Skeletal muscle satellite cell (primary cell): ENCODE measurements around the gene ATP1A2.

Experiments used
- H3K27me3 ChIP-seq: 2 replicates; pipeline ENCODE4 v1.7.0; 2013; ENCODE audit warnings: low read length; ENCODE audit not compliant: control insufficient read depth, insufficient read depth
- H3K36me3 ChIP-seq: 2 replicates; pipeline ENCODE4 v1.7.0; 2013; ENCODE audit warnings: mild to moderate bottlenecking, control low read depth, low read length; ENCODE audit not compliant: insufficient read depth
- H3K4me1 ChIP-seq: 2 replicates; pipeline ENCODE4 v1.7.0; 2013; ENCODE audit warnings: low read length; ENCODE audit not compliant: control insufficient read depth, insufficient read depth
- H3K4me2 ChIP-seq: 2 replicates; pipeline ENCODE4 v1.7.0; 2013; ENCODE audit warnings: mild to moderate bottlenecking, low read length
- H3K4me3 ChIP-seq: 2 replicates; pipeline ENCODE4 v1.7.0; 2013; ENCODE audit warnings: low read length
- H3K9ac ChIP-seq: 2 replicates; pipeline ENCODE4 v1.7.0; 2013; ENCODE audit warnings: mild to moderate bottlenecking, low read depth, low read length, moderate library complexity
- H3K9me3 ChIP-seq: replicated peaks from 2 replicates; pipeline ENCODE4 v1.7.0; 2013; ENCODE audit warnings: mild to moderate bottlenecking, control low read depth, low read length

Gene ATP1A2

DNA sequence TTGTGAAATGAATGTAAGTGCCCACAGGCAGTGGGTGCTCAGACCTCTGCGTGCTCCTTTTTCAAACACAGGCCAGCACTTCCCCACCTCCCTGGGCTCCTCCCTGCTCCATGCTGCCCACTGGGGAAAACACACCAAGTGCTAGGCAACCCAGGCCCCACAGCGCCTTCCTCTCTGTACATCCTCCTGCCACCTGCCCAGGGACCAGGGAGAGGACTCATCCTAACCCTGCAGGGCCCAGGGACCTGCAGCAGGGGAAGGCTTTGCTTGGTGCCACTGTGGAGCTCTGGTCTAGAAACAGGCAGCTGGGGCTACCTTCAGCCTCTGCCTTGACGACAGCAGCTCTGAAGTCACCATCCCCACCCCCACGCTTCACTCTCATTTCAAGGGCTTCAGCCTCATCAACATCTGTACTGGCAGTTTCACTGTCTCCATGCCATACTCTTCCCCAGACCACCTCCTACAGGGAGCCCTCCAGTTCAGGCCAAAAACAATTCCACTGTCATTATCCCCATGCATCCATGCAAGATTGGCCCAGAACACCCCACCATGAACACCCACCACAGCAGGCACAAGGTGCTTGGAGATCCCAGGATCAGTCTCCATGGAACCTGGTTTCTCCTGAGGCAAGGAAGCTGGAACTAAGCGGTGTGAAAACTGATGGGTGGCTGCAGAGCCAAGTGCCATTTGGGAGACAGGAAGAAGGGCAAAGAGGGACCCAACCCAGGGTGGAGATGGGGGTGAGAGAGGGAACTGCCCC lies 18.2 kb upstream of the ATP1A2 start:
- Histone ChIP-seq H3K9ac (peak overlapping the region; percentile 82), H3K9me3 (no peaks in the 10 kb centered on the region), H3K4me3 (peak overlapping the region; percentile 86), H3K4me1 (peaks cover 30% of the 10 kb centered on the region), H3K27me3 (no peaks in the 10 kb centered on the region), H3K36me3 (no peaks in the 10 kb centered on the region), H3K4me2 (peak overlapping the region; percentile 97)

GRCh38 chr1:160097911-160098851 lies 17.4 kb upstream of the ATP1A2 start, which contains the start of gene IGSF8:
Gene IGSF8 (minus strand): TSS chr1:160098619. CDS start chr1:160098472, 147 bp downstream.
- no peaks in the 10 kb centered on the region for H3K9me3 ChIP-seq
- H3K27me3 ChIP-seq: peaks cover 5% of the 10 kb centered on the region
- peak within 1 kb of the TSS; percentile 82 for H3K9ac ChIP-seq
- H3K4me2 ChIP-seq: peak within 1 kb of the TSS; percentile 97
- peaks cover 38% of the 10 kb centered on the region for H3K4me1 ChIP-seq
- H3K36me3 ChIP-seq: no peaks in the 10 kb centered on the region
- H3K4me3 ChIP-seq: peak within 1 kb of the TSS; percentile 86

DNA sequence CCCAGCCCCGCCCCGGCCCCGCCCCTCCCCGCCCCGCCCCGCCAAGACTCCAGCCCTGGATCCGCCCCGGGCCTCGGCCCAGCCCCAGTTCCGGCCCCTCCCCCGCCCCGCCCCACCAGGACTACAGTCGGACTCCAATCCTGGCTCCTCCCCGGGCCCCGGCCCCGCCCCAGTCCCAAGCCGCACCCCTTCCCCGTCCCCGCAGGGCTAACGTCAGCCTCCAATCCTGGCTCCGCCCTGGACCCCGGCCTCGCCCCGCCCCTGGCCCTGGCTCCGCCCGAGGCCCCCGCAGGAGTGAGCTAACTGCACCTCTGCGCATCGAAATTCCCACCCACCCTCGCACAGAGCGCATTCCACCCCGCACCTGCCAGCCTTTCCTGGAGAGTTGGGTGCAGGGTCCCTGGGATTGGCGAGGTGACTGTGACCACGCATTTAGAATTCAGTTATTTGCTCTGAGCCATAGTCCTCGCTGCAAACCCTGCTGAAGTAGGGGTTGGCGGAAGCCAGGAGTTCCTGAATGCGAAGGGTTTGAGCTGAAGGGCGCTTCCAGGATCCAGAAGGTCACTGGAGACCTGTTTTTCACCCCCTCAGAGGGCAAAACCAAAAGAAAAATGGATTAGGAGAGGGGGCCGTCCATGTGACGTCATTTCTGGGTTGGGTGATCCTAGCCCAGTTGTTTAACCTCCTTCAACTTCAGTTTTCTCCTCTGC lies 16.6 kb upstream of the ATP1A2 start:
- H3K36me3 ChIP-seq: no peaks in the 10 kb centered on the region
- H3K9ac ChIP-seq: peak overlapping the region; percentile 59
- peaks cover 41% of the 10 kb centered on the region for H3K4me1 ChIP-seq
- H3K27me3 ChIP-seq: peaks cover 13% of the 10 kb centered on the region
- no peaks in the 10 kb centered on the region for H3K9me3 ChIP-seq
- peak overlapping the region; percentile 72 for H3K4me3 ChIP-seq
- peak overlapping the region; percentile 93 for H3K4me2 ChIP-seq

DNA sequence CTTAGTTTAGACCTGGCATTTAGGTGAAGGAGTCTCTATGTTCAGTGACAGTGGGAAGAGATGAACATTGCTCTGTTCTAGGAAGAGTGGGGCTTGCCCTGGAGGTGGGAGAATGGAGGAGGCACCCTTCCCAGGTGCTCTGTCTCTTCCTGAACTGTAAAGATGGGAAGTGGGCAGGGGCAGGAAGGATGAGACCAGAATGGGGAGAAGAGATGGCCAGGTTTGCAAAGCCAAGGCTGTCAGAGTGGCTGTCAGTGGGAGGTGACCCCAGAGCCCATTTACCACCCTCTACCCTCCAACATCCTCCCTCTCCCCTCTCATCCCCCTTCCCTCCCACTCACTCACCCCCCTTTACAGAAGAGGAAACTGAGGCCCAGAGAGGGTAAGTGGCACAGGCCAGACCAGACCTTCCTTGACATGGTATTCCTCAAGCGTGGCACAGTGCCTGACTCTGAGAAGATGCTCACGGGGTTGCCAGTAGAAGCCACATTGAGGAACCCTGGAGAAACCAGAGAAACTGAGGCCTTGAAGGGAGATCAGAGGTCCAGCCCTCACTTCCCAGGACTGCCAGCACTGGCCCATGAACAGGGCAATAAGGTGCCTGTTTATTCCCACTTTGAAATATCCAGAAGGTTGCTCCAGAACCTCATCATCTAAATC lies 15.7 kb upstream of the ATP1A2 start:
- Histone ChIP-seq H3K4me1 (peaks cover 41% of the 10 kb centered on the region), H3K4me2 (no peak overlapping the region), H3K9me3 (no peaks in the 10 kb centered on the region), H3K36me3 (no peaks in the 10 kb centered on the region), H3K4me3 (no peak overlapping the region), H3K9ac (no peak overlapping the region), H3K27me3 (peaks cover 14% of the 10 kb centered on the region)

GRCh38 chr1:160101037-160101716 lies 14.4 kb upstream of the ATP1A2 start:
- Histone ChIP-seq H3K9me3 (no peaks in the 10 kb centered on the region), H3K4me3 (no peak overlapping the region), H3K36me3 (no peaks in the 10 kb centered on the region), H3K4me1 (peaks cover 41% of the 10 kb centered on the region), H3K9ac (no peak overlapping the region), H3K27me3 (peaks cover 25% of the 10 kb centered on the region), H3K4me2 (peak overlapping the region; percentile 56)

DNA sequence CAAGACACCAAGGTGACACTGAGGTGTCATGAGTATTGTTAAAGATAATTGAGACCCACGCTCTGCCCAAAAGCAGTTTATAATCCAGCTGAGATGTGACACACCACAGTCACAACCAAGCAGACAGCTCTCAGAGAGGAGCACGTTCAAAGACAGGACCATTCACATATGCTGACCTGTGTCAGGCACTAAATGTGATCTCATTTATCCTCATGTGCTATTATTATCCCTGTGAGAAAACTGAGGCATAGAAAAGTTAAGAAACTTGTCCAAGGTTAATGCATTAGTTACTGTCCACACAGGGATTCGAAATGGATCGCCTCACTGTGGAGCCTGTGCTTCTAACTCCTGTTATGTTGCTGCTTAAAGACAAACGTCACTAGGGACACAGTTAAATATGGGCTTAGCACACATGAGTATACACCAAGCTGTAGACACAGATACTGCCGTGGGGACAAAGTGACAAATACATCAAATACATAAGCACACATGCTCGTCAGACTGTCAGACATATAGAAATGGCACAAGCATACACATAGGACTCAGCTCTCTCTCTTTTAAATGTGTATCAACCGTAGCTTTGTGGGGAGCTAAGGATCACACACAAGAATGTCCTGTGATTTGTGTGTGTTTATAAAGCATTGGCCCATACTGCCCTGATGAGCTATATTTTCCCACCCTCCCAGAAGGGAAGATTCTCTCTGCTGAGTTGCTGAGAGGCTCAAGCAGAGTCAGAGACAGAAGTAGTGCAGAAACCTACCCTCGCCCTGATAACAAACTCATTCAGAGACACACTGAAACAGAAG lies 13.6 kb upstream of the ATP1A2 start:
- Histone ChIP-seq H3K9ac (no peak overlapping the region), H3K4me2 (no peak overlapping the region), H3K9me3 (no peaks in the 10 kb centered on the region), H3K36me3 (no peaks in the 10 kb centered on the region), H3K4me3 (no peak overlapping the region), H3K4me1 (peaks cover 35% of the 10 kb centered on the region), H3K27me3 (peaks cover 31% of the 10 kb centered on the region)

DNA sequence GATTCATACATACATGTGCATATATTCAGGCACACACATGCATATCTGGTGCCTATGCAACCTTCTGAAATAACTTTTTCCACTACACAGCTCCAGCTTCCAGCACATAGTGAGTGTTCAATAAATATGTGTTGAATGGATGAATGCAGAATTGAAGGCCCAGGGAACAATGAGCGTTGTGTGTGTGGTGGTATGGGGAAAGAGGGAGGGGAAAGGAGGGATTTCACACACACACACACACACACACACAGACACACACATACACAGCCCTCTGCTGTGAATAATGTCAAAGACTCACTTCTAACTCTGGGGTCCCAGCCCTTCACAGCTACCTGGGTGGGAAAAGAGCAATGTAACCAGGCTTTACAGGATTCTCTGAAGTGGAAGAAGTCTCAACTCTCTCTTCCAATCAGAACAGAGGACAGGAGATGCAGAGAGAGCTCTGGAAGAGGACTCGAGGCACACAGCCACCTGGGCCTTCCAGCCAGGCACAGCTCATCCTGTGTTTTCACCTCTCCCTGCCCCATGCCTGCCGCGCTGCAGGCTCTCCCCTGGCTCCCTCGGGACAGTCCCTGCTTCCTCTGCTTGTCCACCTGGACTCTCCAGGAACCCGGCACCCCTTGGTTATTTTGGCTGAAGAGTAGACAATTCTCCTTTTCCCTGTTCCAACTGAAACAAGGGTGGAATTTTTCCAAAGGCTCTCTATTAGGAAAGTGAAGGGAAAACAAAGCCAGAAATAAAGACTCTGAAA lies 11.7 kb upstream of the ATP1A2 start:
- no peaks in the 10 kb centered on the region for H3K36me3 ChIP-seq
- H3K4me3 ChIP-seq: no peak overlapping the region
- peaks cover 23% of the 10 kb centered on the region for H3K4me1 ChIP-seq
- H3K9me3 ChIP-seq: no peaks in the 10 kb centered on the region
- peaks cover 41% of the 10 kb centered on the region for H3K27me3 ChIP-seq
- no peak overlapping the region for H3K9ac ChIP-seq
- H3K4me2 ChIP-seq: no peak overlapping the region

DNA sequence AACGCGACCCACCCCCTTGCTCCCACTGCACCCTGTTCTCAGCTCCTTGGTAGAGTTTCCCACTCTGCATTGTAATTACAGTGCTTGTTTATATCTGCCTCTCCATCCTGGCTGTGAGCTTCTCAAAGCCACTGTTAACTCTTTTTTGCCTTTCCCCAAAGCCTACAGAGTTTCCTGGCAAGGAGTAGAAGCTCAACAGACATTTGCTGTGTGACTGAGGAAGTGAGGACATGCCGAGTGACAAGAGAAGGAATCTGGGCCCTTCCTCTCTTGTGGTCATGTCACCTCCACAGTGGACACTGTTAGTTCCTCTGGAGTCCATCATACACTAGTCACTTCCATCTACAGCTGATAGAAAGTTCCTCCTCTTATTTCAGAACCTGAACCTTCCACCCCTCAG lies 11.1 kb upstream of the ATP1A2 start:
- Histone ChIP-seq H3K36me3 (no peaks in the 10 kb centered on the region), H3K4me1 (peaks cover 18% of the 10 kb centered on the region), H3K9me3 (no peaks in the 10 kb centered on the region), H3K4me2 (no peak overlapping the region), H3K9ac (no peak overlapping the region), H3K27me3 (peaks cover 46% of the 10 kb centered on the region), H3K4me3 (no peak overlapping the region)

- peaks cover 53% of the 10 kb centered on the region for H3K27me3 ChIP-seq
- no peak overlapping the region for H3K9ac ChIP-seq
- no peak overlapping the region for H3K4me3 ChIP-seq
- no peak overlapping the region for H3K4me2 ChIP-seq
- H3K9me3 ChIP-seq: no peaks in the 10 kb centered on the region
- peaks cover 18% of the 10 kb centered on the region for H3K4me1 ChIP-seq
- no peaks in the 10 kb centered on the region for H3K36me3 ChIP-seq
These were observed 10.4 kb upstream of the ATP1A2 start for GRCh38 chr1:160105155-160105554.
